Testis (tissue), 3 donors: ENCODE data around the gene ASB8. TPM values are rescaled to one million over a fixed set of nuclear protein-coding genes. Genes with fewer than 3 reads are reported as not detected.

Experiments used
- DNase-seq: peaks from one replicate; pipeline ENCODE4 v3.0.0-alpha.2; 2019
- H3K27ac ChIP-seq, 2 donors: fragments of 200-600 bp; sonication (generic); one replicate each; pipeline ENCODE4 v1.5.1; 2019
- H3K27me3 ChIP-seq: fragments of 200-600 bp; sonication (generic); one replicate; pipeline ENCODE4 v1.5.1; 2019
- H3K36me3 ChIP-seq: fragments of 200-600 bp; sonication (generic); one replicate; pipeline ENCODE4 v1.5.1; 2017; ENCODE audit warnings: low read depth; ENCODE audit errors: missing control alignments
- H3K4me1 ChIP-seq: fragments of 200-600 bp; sonication (generic); one replicate; pipeline ENCODE4 v1.5.1; 2019
- H3K4me3 ChIP-seq, 2 donors: fragments of 200-600 bp; sonication (generic); one replicate each; pipeline ENCODE4 v1.5.1; 2017 to 2019
- H3K9me3 ChIP-seq: fragments of 200-600 bp; sonication (generic); one replicate; pipeline ENCODE4 v1.5.1; 2017
- CTCF ChIP-seq, 3 experiments: fragments of 450-650 bp in 2 of 3; fragments of 200-600 bp in 1 of 3; sonication (generic) in 1 of 3; IDR thresholded peaks; one replicate each; pipeline ENCODE4 v1.5.1; 2016 to 2019; ENCODE audit warnings: antibody characterized with exemption in 3 of 3, mild to moderate bottlenecking in 2 of 3, moderate library complexity in 1 of 3
- POLR2A ChIP-seq: fragments of 450-650 bp; IDR thresholded peaks from one replicate; pipeline ENCODE4 v1.6.1; 2017; ENCODE audit warnings: antibody characterized with exemption, mild to moderate bottlenecking, moderate library complexity
- WGBS, 2 donors: methylation state at CpG; one replicate each; pipeline ENCODE4 v1.1.5; 2018; 5-methylcytosine and 5-hydroxymethylcytosine counted together
- intact Hi-C: fragments of 100-400 bp; cut with DNase I; formaldehyde crosslinking; loops from one replicate; pipeline ENCODE4 v1.15.1; 2023; ENCODE audit warnings: low total_unique reads
- polyA plus RNA-seq: library from polyadenylated mRNA; stranded (reverse); fragments of 350-450 nt; fragmentation: Illumina TruSeq; extraction: RNeasy Lipid Tissue Mini Kit (QIAGEN cat#74804); gene quantifications from one replicate; pipeline ENCODE4 v1.2.3, GENCODE V29; 2014; ENCODE audit warnings: low read depth, low replicate concordance; ENCODE audit not compliant: insufficient read depth
- total RNA-seq, 2 donors: library from RNA; depleted of rRNA; stranded (reverse); fragments of >200 nt; gene quantifications; one replicate each; pipeline ENCODE4 v1.2.3, GENCODE V29; 2016

ASB8 gene
- total and polyA plus RNA-seq, 3 donors from 2014 or later, result 34.7 to 55.4 (median 46.8) TPM

GRCh38 chr12:48132826-48133225, 24.5 kb downstream of the ASB8 start:
- Histone ChIP-seq H3K4me1 (no peaks in the 10 kb centered on the region), H3K9me3 (no peaks in the 10 kb centered on the region), H3K27me3 (no peaks in the 10 kb centered on the region), H3K4me3 (no peak overlapping the region), H3K27ac (no peak overlapping the region), H3K36me3 (no peaks in the 10 kb centered on the region)
- intact Hi-C loops, result no loop called here
- no peak for DNase-seq
- TF ChIP-seq CTCF (IDR thresholded peaks at IDR 0.05), result no peak
- no peak for TF ChIP-seq POLR2A
- WGBS, 2 donors, result 90 to 95% methylated on average over 9 to 14 of the region's 14 CpGs

GRCh38 chr12:48131517-48131916, 25.8 kb downstream of the ASB8 start:
- no peak overlapping the region for H3K27ac ChIP-seq
- no peaks in the 10 kb centered on the region for H3K36me3 ChIP-seq
- WGBS, 2 donors, result 98 to 100% methylated on average over 2 of the region's 2 CpGs
- no peaks in the 10 kb centered on the region for H3K27me3 ChIP-seq
- TF ChIP-seq POLR2A (no peak), CTCF (IDR thresholded peaks at IDR 0.05) (no peak)
- no peak for DNase-seq
- no peak overlapping the region for H3K4me3 ChIP-seq
- H3K4me1 ChIP-seq, result no peaks in the 10 kb centered on the region
- H3K9me3 ChIP-seq, result no peaks in the 10 kb centered on the region
- intact Hi-C loops, result no loop called here

- DNase-seq, result no peak
- WGBS, 2 donors, result 91 to 100% methylated on average over 1 of the region's 1 CpG
- Histone ChIP-seq H3K27ac (no peak overlapping the region), H3K9me3 (no peaks in the 10 kb centered on the region), H3K4me3 (no peak overlapping the region), H3K4me1 (no peaks in the 10 kb centered on the region), H3K36me3 (no peaks in the 10 kb centered on the region), H3K27me3 (no peaks in the 10 kb centered on the region)
- intact Hi-C loops, result no loop called here
- TF ChIP-seq CTCF (IDR thresholded peaks at IDR 0.05) (no peak), POLR2A (no peak)
Observed at GRCh38 chr12:48129376-48129775, 27.9 kb downstream of the ASB8 start.

- WGBS, 2 donors, result 93 to 100% methylated on average over 1 of the region's 1 CpG
- TF ChIP-seq POLR2A (no peak), CTCF (IDR thresholded peaks at IDR 0.05) (no peak)
- intact Hi-C loops, result no loop called here
- Histone ChIP-seq H3K36me3 (no peaks in the 10 kb centered on the region), H3K27ac (no peak overlapping the region), H3K9me3 (no peaks in the 10 kb centered on the region), H3K4me3 (no peak overlapping the region), H3K27me3 (no peaks in the 10 kb centered on the region), H3K4me1 (no peaks in the 10 kb centered on the region)
- DNase-seq, result no peak
Observed at GRCh38 chr12:48128800-48129199, 28.5 kb downstream of the ASB8 start.

GRCh38 chr12:48126953-48127630, 30.2 kb downstream of the ASB8 start:
- Histone ChIP-seq H3K9me3 (no peaks in the 10 kb centered on the region), H3K27ac (no peak overlapping the region), H3K4me3 (no peak overlapping the region), H3K27me3 (no peaks in the 10 kb centered on the region), H3K4me1 (no peaks in the 10 kb centered on the region), H3K36me3 (no peaks in the 10 kb centered on the region)
- WGBS, 2 donors, result 96 to 100% methylated on average over 2 of the region's 2 CpGs
- DNase-seq, result no peak
- intact Hi-C loops, result no loop called here
- TF ChIP-seq CTCF (IDR thresholded peaks at IDR 0.05) (no peak), POLR2A (no peak)
